GM19035 (cell line): ENCODE results near the gene B2M.
"Not testable (repeated sequence)": the region's sequence is repeated elsewhere in the genome, so short reads cannot be mapped to it uniquely, and the experiment has no call there.

Source experiments
- ATAC-seq: cut with Tn5 transposase; IDR thresholded peaks from one replicate; pipeline ENCODE4 v1.9.1; 2021; ENCODE audit not compliant: unreplicated experiment

Gene B2M

DNA sequence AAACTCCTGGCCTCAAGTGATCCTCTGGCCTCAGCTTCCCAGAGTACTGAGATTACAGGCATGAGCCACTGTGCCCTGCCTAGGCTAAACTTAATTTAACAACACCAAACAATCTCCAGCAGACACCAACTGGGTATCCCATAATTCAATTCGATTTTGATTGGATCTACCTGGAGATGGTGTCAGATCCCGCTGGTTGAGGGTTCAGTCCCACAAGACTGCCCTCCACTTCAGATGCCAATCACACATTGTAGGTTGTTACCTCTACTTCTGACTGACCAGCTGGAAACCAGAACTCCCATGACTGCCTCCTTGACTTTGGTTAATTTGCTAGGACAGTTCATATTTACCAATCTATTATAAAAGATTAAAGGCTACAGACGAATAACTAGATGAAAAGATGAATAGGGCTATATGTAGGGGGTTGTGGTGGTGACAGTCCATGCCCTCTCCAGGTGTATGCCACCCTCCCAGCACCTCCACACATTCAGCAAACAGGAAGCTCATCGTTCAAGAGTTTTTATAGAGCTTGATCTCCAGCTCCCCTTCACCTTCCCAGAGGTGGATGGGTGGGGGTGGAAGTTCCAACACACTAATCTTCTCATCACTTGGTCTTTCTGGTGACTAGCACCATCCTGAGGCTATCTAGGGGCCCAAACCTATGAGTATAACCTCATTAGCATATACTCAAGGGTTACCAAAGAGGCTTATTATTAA lies 9.3 kb downstream of the B2M start:
- ATAC-seq = no peak

DNA sequence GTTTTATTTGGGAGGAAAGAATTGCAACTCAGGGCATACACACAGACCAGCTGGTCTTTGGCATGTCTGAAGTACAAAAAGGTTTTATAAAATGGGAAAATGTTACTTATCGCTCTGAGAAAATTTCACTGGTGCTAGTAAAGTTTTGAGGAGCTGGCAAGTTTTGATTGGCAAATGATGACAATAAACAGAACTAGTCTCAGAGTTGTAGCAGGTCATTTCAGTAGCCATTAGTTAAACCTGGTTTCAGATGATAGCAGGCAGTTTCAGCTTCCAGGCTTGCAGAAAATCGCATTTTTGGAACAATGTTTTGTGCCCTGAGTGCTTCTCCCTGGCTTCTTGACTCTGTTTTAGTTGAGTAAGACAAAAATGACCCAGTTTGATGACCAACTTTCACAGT lies 10.7 kb downstream of the B2M start:
- no peak for ATAC-seq

DNA sequence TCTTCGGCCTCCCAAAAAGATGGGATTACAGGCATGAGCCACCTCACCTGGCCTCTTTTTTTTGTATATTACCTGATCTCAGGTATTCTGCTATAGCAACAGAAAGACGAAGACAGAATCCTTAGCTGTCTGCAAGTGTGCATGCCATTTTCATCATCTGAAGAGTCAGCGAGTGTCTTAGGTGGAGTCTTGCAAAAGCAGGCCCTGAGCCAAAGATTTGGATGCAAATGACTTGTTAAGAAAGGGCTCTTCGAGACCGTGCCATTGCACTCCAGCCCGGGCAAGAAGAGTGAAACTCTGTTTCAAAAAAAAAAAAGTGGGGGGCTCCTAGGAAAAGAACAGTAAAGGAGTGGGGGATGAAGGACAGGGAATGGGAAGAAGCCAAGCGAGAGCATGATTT lies 14.8 kb downstream of the B2M start:
- no peak for ATAC-seq

DNA sequence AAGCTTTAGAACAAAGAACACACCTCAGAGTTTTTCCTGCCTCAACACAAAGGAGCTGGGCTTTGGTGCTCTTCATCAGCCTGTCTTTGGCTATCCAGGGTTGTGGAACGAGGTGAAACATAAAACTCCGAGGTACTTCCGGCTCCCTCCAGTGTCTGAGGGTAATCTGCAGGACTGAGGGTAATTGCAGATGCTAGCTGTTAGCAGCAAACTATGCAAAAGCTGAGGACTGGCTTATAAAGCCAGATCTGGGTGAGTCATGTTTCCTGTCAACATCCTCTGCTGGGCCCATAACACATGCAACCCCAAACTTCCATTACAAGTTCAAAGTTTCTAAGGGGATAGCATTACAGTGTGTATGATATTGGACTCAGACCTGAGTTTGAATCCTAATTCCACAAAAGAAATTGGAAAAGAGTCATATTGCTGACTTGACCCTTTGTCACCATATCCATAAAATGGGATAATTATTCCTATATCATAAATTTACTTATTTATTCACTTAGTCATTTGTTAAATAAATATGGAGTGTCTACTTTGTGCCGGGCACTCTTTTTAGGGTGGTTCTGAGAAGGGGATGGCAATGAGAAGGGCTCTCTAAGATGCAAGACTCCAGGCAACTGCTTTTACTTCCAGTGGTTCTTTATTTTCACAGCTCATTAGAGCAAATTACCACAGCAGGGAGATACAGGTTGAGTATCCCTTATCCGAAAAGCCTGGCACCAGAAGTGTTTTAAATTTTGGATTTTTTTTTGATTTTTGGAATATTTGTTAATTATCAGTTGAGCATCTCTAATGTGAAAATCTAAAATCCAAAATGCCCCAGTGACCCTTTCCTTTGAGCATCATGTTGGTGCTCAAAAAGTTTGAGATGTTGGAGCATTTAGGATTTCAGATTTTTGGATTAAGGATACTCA lies 15.5 kb downstream of the B2M start:
- peak; percentile 37 for ATAC-seq

DNA sequence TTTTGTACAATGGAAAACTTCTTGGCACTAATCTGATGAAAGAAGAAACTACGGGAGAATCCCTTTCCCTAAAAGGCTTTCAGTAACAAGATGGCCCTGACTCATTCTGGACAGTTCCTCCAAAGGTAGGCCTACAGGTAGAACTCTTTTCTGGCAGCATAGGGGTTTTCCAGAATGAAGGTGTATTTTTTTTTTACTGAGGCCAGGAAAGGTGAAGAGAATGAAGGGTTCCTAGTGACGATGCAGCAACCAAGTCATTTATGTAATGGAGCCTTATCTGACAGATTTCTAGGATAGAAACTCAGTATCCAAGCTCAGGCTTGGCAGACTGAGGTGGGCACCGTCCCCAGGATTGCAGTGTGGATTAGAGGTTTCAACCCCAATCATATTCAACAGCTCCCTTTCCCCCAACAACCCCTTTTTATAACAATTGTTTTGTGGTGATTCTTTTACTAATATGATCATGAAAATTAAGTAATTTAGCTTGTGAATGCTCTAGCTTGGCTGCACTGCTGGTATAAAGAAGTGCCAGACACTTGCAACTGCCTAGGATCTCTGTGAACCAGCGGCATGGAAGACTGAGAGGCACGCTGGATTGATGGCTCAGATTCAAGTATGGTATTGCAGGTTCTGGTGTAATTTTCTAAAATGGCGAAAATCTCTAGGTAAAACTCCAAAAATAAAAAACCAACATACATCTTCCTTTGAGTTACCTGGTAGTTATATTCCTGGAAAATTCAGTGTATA lies 16.3 kb downstream of the B2M start:
- ATAC-seq = no peak

DNA sequence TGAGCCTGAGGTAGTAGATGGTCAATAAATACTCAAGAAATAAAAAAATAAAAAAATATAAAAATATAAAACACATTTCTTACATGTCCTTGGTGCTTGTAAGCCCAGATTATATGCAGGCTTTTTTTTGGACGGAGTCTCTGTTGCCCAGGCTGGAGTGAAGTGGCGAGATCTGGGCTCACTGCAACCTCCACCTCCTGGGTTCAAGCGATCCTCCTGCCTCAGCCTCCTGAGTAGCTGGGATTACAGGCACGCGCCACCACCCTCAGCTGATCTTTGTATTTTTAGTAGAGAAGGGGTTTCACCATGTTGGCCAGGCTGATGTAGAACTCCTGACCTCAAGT lies 16.9 kb downstream of the B2M start:
- not testable (repeated sequence) for ATAC-seq

DNA sequence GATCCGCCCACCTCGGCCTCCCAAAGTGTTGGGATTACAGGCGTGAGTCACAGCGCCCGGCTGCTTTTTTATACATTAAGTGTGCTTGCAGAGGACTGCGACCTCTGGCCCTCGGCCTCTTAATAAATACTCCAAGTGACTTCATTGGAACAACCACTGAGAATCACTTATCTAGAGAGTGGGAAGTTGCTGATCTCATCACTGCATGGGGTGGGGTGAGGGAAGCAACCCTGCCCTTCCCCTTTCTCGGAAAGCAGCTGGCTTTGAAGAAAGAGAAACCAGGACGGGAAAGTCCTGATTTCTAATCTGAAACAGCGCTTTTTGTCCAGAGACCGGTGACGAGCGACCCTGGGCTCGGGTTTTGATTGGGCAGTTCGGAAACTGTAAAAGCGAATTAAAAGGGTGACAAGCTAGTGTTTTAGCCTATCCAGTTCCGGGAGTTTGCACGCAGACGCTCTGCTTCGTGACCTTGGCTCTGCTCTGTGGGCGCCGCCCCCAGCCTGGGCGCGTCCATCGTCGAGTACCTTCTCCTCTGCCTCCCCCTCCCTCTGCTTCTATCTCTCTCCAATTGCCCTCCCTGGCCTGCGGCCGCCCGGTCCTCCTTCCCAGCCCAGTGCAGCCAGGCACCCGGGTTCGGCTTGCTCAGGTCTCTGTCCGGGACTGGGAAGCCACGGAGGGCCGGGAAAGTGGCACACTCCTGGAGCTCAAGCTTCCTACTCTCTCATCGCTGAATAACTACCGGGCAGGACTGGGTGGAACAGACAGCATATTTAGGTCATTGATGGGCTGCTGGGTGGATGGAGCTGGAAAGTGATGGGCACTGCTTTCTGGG lies 17.5 kb downstream of the B2M start:
- peak; percentile 81 for ATAC-seq

DNA sequence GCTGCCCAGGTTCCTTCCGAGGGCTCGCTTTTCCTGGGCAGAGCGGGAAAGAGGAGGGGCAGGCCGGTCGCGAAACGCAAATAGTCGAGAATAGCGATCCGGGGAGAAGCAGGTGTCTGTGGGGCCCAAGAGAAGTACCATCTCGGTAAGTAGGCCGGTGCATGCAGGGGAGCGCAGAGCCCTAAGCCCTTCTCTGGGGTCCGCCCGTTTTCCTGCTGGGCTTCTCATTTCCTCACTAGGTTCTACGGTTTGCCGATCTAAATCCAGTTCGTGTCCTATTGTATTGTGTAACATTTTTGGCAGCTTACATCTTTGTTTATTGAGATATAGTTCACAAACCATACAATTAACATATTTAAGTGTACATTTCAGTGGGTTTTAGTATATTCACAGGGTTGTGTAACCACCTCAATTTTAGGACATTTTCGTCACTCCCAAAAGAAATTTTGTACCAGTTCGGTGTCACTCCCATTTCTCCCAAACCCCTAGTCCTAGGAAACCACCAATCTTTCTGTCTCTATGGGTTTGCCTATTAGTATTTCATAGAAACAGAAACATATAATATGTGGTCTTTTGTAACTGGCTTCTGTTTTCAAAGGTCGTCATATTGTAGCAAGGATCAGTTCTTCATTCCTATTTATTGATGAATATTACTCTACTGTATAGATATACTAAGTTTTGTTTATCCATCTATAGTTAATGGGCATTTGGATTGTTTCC lies 18.3 kb downstream of the B2M start:
- ATAC-seq = no peak

DNA sequence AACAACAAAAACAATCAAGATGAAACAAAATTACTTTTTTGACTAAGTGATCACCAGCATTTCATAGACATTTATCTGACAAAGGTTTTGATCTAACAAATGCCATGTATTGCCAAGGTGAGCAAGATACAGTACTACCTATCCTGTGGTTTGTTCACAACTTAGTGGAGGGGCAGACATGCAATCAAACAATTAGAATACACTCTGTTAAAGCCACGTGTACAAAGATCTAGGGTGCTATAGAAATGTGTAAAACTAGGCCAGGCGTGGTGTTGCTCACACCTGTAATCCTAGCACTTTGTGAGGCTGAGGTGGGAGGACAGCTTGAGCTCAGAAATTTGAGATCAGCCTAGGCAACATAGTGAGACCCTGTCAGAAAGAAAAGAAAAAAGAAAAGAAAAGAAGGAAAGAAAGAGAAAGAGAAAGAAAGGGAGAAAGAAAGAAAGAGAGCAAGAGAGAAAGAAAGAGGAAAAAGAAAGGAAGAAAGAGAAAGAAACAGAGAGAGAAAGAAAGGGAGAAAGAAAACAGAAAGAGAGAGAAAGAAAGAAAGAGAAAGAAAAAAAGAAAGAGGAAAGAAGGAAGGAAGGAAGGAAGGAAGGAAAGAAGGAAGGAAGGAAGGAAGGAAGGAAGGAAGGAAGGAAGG lies 23.6 kb downstream of the B2M start:
- ATAC-seq = no peak

DNA sequence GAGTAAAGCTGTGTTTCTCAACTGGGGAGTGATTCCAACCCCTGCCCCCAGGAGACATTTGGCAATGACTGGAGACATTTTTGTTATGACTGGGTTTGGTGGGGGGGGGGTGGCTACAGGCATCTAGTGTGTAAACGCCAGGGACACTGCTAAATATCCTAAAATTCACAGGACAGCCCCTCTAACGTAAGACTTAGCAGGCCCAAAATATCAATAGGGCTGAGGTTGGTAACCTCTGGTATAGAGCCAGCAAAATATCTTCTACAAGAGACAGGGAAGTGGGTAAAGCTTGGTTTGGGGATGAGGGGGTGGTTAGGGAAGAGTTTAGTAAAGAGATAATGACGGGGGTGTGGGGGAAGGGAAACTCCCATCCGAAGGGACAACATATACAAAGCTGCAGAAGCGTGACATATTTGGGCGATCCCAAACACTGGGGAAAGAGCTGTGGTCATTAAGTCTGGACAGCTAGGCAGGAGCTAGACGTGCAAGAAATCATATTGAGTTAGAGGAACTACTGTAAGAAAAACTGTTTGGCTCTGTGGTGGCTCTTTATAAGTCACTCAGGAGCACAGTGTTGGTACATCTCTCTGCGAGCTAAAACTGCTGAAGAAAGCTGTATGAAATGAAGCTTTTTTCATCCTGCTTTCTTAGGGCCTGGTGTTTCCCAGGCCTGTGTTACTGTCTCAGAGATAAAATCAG lies 24.3 kb downstream of the B2M start:
- ATAC-seq = no peak

DNA sequence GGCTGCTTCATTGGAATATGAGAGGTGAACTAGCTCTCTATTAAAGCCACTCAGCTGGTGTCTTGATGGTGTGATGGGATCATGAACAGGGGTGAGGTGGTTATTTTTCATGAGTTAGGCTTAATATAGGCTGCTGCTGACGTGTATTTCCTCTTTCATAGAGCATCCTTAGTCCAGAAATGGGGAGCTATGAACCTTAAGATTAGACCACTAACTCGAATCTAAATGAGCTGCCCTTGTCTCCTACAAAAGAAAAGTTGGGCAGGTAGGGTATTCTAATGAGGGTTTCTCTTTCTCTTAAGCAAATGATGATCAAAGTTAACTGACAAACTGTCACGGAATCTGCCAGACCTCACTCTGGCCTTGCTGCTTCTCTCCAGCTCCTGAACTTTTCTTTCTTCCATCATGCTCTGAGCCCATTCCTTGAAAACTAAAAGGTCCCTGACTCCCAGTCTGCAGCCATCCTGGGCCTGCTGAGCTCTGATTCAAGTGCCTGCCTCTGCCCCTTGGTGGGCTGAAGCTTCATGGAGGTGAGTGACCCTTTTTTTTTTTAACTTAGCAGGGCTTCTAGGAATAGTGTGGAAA lies 25.0 kb downstream of the B2M start, which contains the start of gene TRIM69:
Gene TRIM69, plus strand, starts transcription at position 348 of the 585 bp plus-strand sequence. Its CDS starts 177 bp downstream, at position 525.
- ATAC-seq = no peak

DNA sequence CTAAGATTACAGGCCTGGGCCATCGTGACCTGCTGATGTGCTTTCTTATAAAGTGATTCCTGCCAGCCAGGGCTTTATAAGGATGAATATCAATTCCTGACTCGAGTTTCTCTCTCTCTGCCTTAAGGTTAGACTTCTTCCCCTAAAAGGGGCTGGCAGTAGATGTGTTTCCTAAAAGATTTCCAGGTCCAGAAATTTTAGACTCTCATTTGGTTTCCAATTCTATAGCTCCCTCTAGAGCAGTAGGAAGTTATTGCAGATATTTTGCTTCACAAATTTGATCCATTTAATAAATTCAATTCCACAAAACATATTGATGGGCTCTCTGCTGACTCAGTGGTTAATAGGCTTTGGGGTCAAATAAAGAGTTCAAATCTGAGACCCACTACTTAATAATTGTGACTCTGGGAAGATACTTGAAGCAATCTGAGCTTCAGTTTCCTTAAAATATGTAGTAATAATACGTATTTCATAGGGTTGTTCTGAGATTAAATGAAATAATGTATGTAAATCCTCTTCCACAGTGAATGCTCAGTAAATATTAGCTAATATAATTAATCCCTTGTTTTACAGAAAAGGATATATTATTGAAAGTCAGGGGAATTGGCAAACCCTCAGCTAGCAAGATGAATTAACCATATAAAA lies 27.1 kb downstream of the B2M start:
- ATAC-seq = no peak

DNA sequence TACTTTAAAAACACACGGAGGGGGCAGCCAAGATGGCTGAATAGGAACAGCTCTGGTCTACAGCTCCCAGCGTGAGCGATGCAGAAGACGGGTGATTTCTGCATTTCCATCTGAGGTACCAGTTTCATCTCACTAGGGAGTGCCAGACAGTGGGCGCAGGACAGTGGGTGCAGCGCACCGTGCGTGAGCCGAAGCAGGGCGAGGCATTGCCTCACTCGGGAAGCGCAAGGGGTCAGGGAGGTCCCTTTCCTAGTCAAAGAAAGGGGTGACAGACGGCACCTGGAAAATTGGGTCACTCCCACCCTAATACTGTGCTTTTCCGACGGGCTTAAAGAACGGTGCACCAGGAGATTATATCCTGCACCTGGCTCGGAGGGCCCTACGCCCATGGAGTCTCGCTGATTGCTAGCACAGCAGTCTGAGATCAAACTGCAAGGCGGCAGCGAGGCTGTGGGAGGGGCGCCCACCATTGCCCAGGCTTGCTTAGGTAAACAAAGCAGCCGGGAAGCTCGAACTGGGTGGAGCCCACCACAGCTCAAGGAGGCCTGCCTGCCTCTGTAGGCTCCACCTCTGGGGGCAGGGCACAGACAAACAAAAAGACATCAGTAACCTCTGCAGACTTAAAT lies 28.0 kb downstream of the B2M start:
- not testable (repeated sequence) for ATAC-seq

DNA sequence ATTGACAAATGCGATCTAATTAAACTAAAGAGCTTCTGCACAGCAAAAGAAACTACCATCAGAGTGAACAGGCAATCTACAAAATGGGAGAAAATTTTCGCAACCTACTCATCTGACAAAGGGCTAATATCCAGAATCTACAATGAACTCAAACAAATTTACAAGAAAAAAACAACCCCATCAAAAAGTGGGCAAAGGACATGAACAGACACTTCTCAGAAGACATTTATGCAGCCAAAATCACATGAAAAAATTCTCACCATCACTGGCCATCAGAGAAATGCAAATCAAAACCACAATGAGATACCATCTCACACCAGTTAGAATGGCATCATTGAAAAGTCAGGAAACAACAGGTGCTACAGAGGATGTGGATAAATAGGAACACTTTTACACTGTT lies 32.1 kb downstream of the B2M start:
- not testable (repeated sequence) for ATAC-seq

DNA sequence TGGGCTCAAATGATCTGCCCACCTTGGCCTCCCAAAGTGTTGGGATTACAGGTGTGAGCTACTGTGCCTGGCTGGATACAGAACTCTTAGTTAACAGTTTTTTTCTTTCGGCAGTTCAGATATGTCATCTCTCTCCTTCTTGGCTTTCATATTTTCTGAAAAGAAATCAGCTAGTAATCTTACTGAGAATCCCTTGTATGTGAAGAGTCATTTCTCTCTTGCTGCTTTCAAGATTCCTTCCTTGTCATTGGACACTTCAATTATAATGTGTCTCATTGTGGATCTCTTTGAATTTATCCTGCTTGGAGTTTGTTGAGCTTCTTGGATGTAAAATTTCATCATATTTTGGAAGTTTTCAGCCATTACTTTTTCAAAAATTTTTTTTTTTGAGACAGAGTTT lies 42.0 kb downstream of the B2M start:
- ATAC-seq = no peak

DNA sequence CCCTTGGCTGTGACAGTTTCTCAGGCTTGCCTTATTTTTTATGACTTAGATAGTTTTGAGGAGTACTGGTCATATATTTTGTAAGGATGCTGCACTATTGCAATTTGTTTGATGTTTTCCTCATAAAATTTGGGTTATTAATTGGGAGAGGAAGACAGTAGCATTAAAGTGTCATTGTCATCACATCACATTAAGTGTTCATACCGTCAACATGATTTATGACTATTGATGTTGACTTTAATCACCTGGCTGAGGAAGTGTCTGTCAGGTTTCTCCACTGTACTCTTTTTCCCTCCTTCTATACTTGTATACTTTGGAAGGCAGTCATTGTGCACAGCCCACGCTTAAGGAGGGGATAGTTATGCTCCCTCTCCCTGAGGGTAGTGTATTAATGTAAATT lies 51.9 kb downstream of the B2M start:
- no peak for ATAC-seq

DNA sequence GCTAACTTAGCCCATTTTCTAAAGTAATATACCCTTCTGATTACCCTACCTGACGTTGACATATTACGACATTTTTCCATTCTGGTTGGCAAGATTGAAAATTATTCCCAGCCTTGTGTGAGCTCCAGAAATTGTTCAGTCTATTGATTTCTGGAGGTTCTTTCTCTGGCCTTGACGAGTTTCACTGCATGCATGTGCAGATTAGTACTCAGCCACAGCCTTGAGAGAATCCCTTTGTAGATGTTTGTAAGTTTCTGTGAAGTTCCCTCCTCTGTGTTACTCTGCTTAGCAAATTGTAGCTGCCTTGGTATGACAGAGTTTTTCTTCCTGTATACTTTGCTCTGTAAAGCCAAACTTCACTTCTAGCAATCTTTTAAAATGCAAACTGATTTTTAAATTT lies 52.5 kb downstream of the B2M start:
- no peak for ATAC-seq

DNA sequence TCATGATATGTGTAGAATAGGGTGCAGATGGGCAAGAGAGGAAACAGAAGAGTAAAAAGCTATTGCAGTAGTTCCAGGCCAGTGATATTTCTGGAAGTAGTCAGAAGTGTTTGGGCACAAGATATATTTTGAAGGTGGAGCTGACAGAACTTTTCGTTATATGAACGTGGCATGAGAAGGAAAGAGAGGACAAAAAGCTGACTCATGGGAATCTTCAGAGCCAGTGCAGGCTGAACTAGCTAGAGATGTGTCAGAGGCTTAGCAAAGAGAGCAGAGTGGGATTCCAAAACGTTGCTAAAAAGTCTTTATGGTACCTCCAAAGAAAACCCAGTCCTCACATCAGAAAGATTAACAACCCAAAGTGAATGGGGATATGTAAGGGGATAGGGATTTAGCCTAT lies 53.7 kb downstream of the B2M start:
- ATAC-seq = no peak
